ENCODE data around the gene VASN.
"Not testable (repeated sequence)": the region's sequence is repeated elsewhere in the genome, so short reads cannot be mapped to it uniquely, and the experiment has no call there.

Gene VASN

GRCh38 chr16:4386451-4386805 is 14.8 kb downstream of the VASN start:
- no peak for DNase-seq

- no peak for DNase-seq
Measured at GRCh38 chr16:4386951-4387565, 15.4 kb downstream of the VASN start.

DNA sequence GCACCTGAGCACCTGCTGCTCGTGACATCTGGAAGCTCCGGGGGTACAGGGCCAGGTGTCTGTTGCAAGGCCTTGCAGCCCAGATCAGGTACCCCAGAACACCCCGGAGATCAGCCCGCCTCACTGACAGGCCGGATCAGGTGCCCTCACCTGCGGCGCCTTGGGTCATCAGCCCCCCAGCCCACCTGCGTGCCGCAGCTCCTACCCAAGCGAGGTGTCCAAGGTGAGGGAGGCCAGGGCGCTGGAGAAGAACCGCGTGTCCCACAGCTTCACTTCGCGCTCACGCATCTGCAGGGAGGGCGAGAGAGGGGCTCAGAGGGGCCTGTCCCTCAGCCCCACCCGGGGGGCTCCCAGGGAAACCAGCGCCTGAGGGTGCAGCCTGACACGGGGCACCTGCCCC is 16.1 kb downstream of the VASN start:
- no peak for DNase-seq

- DNase-seq = no peak
Measured at GRCh38 chr16:4388271-4389021, 16.8 kb downstream of the VASN start.

DNA sequence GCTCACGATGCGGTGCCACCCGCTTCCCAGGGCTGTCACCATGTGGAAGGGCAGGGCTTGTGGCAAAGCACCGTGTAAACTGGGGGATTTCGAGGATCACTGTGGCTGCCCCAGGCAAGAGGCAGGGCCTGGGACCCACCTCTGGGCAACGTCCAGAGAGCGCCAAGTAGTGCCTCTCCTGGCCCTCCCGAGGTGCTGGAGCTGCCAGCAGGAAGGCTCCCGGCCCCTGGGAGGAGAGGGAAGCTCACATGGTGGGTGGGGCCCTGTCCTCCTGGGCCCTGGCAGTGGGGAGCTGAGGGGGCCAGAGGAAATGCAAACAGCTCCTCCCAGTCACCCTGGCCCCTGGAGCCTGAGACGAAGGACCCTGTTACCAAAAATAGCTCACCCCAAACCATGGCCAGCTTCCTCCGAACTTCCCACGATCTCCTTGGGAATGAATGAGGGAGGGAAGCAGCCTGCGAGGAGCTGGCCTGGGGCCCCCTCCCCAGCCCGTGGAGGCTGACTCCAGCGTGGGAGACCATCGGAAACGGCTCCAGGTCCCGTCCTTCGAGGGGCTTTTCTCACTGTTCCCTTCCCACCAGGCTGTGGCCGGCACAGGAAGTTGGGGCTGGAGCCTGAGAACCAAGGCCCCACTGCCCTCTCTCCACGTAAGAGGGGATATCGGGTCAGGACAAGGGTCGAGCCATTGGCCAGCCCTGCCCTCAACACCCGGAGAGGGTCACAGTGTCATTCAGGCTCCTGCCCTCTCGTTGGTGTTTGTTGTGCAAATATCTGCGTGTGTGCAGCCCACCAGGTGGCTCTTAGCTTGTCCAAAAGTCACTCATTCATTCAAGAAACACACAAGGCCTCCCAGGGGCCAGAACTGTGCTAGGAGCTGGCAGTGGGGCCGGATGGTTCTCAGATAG is 17.7 kb downstream of the VASN start:
- DNase-seq = no peak

DNA sequence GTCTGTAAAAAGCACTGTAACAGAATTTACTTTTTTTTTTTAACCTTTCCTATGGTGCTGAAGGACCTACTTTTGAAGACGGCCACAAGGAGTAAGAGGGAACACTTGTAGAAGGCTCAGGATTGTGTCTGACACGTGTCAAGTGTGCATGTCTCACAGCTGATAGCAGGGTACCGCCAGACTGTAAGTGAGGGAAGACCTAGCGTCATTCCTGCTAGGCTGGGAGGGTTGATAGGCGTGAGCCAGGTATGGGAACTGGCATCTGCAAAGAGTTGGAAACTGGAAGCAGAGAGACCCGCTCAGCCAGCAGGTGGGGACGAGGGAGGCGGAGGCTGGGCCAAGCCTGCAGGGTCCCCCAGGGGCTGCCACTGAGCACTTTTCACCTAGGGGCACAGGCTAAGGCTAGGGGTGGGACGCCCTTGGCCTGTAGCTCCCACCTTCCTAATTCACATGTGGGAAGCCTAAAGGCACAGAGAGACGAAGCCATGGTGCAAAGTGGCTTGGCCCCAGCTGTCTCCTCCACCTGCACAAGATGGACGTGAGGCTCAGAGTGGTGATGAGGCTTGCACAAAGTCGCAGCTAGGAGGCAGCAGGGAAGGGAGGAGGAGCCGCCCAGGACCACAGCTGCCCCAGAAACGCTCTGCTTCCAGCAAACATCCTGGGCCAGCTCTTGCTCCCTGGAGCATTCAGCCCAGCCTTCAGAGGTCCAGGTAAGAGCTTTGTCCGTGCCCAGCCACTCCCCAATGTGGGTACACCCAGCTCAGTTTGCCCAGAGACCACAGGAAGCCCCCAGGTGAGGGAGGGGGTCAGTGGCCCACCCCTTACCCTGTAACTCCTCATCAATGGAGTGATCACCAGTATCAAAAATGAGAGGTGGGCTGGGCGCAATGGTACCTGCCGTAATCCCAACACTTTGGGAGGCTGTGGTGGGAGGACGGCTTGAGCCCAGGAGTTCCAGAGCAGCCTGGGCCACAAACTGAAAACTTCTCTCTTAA is 18.9 kb downstream of the VASN start:
- DNase-seq = no peak

- DNase-seq = no peak
Measured at GRCh38 chr16:4391631-4392381, 20.2 kb downstream of the VASN start.

DNA sequence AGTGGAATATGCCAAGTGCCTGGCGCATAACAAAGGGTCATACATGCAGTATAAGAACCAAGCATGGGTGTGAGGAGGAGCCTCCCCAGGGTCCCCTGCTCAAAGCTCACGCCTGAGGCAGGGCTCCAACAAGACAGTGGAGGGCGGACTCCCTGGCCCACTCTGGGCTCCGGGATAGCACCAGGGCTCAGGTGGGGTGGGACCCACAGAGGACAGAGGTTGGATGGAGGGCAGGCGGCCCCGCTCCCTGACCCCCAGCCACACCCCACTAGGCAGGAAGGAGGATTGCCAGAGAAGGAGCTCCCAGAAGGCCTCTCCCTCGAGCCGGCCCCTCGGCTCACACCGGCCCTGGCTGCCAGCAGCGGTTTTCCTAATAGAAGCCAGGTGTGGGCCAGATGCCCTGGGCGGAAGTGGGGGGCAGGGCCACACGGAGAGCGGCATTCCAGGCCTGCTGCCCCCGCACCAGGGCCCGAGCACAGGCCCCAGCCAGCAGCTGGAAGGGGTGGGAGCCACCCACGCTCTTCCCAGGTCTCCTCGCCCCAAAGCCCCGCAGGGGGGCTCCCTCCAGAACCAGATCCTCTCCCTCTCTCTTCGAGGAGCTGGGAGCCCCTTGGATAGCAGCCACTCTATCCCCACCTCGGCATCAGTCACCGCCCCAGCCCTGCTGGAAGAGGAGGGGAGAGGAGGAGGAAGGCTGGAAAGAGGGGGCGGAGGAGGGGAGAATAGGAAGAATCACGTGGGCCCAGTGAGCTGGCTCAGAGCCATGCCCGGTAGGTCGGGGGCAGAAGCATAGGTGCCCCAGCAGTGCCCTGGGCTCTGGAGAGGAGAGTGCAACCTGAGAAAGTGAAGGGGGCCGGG is 21.0 kb downstream of the VASN start:
- DNase-seq = peak in 1 of 2 experiments; percentile 52

DNA sequence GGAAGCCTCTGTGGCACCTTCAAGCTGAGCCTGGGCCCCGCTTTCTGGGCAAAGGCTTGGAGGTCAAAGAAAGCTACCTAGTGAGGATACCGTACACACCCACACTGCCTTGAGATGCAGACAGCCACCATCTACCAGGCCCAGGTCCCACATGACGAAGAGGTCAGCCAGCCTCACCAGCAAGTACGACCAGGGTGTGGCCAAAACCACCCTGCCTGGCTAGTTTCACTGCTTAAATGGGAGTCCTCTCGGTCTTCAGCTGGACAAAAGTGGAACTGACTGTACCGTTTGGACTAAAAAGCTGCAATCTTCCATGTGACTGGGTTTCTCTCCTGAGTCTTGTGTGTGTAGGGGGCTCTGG is 21.6 kb downstream of the VASN start:
- no peak for DNase-seq

DNA sequence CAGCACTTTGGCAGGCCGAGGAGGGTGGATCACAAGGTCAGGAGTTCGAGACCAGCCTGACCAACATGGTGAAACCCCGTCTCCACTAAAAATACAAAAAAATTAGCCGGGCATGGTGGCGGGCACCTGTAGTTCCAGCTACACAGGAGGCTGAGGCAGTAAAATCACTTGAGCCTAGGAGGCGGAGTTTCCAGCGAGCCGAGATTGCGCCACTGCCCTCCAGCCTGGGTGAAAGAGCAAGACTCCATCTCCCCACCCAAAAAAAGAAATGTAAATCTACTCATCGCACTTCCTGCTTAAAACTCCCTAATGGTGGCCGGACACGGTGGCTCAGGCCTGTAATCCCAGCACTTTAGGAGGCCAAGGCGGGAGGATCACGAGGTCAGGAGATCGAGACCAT is 22.2 kb downstream of the VASN start:
- not testable (repeated sequence) for DNase-seq

GRCh38 chr16:4395055-4395726 is 23.5 kb downstream of the VASN start:
- no peak for DNase-seq

GRCh38 chr16:4399001-4399730 is 27.5 kb downstream of the VASN start:
- no peak for DNase-seq

DNA sequence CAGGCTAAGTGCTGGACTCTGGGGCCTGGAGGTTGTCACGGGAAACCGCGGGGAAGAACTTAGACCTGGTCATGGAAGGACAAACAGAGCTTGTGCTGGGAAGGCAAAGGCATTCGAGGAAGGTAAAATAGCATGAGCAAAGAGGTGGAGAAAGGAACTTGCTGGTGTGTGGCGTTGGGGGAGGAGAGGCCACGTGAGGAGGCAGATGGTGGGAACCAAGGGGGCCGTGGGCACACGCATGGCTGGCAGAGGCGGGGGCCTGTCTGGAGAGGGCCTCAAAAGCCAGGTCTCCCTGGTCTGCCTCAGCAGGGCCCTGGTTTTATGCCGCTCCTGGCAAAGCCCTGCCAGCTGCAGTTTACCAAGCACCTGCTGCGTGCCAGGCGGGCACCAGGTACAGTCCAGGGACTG is 29.4 kb downstream of the VASN start:
- DNase-seq = no peak

- DNase-seq = no peak
Measured at GRCh38 chr16:4401510-4401909, 29.9 kb downstream of the VASN start.

GRCh38 chr16:4402439-4403132 is 30.9 kb downstream of the VASN start:
- DNase-seq = peak; percentile 49 to 65

- DNase-seq = no peak
Measured at GRCh38 chr16:4403133-4403949, 31.7 kb downstream of the VASN start.

DNA sequence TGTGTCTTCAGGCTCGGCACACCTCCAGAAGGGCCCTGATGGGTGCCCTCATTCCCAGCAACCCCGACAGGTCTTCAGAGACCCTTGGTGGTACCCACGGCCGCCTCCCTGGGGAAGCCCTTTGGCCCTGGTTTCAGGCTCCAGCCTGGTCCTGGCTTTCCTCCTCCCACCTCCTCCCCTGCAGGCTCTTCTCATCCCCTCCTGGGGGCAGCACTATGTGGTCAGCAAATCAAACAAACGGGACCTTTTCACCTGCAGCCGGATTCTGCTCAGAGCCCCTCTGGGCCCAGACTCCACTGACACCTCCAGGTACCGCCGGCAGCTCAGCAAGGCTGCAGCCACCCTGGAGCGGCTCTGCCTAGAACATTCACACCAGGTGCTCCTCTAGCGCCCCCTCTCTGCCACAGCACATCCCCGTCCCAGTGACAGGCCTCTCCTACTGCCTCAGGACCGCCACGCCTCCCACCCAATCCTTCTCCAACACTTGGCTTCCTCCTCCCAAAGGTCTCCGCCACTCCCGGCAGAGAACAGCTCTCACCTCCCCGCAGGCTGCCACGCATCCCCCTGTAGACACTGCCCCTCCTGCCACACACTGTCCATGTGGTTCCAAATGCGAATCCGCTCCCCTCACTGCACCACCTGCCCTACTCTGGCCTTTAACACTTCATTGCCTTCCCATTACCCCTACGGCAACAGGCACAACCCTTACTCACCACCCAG is 32.8 kb downstream of the VASN start:
- DNase-seq = peak; percentile 36 to 48

All from NCI-H524 (cell line).